ENCODE data around the gene MOBP.
A peak's percentile ranks its signal among the peaks of the same experiment; 100 is the strongest.

MOBP gene

DNA sequence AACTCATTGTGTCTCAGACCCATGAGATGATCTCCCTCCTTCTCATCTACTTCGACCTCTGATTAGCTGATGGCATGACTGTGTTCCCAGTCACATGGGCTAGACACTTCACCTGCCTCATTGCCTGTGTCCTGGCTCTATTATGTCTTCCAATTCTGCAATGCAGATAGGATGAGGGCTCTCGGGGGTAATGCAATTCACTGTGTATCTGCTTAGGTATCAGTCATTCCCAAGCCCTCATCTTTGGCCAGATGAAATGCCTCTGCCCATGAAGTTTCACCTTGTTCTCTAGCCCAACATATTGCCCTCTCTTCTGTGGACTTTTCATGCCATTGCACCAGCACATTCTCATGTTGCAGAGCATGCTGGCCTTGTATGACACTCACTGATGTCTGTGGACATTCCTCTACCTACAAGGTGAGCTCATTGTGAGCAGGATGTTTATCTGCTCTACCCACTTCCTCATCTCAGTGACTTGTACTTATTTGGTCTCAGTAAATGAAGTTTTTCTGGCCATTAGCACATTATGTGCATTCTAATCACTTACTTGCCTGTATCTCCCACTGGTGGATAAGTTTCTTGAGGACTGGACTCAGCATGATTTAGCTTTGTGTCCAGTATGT, 32.3 kb downstream of the MOBP start:
- no peak for DNase-seq (ENCODE audit: low spot score)

DNA sequence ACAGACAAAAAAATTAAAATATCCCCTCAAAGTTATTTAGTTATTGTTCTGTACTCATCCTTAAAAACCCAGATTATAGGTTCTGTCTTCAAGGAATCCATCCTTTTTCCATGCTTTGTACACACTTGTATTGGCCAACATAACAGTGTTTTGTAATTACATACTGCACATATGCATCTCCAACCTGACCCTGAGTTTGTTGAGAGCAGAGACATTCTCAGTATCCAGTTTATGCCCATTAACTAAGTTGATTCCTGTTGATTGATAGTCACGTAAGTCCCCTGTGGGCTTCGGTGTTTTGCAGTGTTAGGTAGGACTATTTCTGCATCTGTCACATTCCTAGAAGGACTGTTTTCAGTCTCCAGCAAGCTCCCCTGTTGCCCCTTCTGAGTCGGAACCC, 33.6 kb downstream of the MOBP start:
- DNase-seq (ENCODE audit: low spot score), result no peak

DNA sequence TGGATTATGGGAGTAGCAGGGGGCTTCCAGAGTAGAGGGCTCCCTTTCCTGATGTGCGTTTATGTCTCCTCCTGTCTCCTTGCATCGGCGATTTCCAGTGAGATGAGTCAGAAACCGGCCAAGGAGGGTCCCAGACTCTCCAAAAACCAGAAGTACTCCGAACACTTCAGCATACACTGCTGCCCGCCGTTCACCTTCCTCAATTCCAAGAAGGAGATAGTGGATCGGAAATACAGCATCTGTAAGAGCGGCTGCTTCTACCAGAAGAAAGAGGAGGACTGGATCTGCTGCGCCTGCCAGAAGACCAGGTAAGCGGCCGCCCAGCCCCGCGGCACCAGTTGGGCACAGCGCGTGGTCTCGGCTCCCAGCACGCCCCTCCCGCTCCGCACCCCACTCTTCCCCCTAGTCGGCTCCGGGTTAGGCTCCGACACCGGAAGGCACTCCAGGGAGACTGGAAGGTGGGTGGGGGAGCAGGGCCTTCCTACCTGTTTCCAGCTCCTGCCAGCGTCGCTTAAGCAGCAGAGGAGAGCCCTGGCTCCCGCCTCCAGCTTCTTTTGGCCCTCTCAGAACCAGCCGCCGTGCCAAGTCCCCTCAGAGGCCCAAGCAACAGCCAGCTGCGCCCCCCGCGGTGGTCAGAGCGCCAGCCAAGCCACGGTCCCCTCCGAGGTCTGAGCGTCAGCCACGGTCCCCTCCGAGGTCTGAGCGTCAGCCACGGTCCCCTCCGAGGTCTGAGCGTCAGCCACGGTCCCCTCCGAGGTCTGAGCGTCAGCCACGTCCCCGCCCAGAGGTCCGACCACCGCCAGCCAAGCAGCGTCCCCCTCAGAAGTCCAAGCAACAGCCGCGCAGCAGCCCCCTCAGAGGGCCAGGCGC, 34.7 kb downstream of the MOBP start:
- no peak for DNase-seq (ENCODE audit: low spot score)

DNA sequence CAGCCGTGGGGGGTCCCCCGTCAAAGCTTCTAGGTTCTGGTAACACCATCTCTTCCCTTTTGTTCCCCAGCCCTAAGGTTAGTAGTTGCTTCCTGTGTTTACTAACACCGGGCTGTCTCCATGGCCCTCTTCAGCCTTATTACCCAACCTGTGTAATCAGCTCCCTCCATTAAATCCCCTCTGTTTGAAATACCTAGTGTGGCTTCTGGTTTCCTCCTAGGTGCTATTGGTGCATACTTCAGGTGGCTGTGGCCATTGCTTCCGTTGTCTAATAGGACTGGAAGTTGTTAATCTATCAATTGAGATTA, 35.3 kb downstream of the MOBP start:
- DNase-seq (ENCODE audit: low spot score), result no peak

DNA sequence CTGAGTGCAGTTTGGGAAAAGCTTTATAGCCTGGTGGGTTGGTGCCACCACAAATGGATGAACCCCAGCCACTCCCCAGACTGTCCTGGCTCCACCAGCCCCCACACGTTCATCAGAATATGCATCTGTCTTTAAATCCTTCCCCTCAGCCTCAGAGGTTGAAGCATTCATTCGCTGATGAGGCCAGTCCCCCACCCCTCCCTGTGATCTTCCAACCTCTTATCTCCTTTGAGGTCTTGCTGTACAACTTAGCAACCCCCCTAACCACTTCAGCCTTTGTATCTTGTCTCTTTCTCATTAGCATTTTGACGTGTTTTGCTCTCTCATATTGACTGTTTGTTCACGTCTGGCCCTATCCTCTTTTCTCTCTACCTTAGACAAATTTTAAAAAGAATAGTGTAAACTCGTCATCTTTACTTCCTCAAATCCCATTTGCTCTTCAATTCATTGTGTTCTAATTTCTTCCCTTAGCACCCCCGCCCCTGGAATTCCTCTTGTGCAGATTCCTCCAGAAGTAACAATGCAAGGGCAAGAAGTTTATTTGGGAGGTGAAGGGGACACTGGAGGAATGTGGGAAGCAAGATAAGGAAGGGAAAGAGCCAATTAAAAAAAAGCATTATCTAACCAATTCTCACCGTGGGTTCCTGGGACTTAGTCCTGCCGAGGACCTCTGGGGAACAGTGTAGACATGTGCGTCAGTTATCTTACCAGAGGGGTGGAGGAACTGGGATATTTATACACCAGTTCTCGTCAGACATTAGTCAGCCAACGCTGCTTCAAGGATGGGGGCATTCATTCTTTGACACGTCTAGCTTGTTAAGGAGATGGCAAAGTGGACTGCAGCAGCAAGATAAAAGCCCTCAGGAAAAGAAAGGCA, 38.6 kb downstream of the MOBP start:
- no peak for DNase-seq (ENCODE audit: low spot score)

DNA sequence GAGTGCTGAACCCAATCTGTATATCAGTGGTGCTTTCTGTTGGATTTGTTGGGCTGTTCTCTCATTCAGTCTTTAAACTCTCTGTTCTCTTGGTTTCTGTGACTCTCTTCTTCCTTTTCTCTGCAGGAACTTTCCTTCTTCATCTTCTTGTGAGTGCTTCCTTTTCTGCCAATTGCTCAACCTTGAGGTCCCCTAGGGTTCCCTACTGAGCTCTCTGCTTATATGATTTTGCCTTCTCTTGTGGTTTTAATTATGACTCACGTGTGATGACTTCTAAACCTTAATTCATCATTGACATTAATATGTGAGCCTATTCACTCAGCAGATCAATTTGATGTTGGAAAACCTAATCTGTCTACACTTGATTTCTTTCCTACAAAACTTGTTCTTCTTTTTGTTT, 39.4 kb downstream of the MOBP start:
- DNase-seq (ENCODE audit: low spot score), result no peak

DNA sequence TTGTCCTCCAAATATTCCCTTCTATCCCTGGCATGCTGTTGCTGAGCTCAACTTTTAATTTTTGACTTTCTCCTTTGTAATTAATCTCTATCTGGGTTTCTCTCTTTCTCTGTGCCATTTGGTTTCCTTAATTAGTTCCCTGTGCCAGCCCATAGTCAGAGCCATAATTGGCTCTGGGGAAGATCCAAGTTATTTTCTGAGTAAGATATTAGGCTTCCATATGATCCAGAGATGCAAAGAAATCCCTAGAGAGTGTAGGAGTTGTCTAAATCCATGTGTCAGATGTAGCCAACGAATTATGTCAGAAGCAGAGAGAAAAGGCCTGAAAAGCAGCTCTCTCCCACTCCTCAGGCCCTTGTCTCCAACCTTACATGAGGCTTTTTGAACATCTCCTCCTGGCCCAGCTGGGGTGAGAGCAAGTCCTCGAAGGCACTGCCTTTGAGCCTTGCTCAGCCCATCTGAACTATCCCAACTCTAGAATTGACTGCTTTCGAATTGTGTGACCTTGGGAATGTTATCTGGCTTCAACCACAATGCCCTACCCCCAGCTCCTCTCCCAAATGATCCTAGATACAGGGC, 46.4 kb downstream of the MOBP start:
- no peak for DNase-seq (ENCODE audit: low spot score)

DNA sequence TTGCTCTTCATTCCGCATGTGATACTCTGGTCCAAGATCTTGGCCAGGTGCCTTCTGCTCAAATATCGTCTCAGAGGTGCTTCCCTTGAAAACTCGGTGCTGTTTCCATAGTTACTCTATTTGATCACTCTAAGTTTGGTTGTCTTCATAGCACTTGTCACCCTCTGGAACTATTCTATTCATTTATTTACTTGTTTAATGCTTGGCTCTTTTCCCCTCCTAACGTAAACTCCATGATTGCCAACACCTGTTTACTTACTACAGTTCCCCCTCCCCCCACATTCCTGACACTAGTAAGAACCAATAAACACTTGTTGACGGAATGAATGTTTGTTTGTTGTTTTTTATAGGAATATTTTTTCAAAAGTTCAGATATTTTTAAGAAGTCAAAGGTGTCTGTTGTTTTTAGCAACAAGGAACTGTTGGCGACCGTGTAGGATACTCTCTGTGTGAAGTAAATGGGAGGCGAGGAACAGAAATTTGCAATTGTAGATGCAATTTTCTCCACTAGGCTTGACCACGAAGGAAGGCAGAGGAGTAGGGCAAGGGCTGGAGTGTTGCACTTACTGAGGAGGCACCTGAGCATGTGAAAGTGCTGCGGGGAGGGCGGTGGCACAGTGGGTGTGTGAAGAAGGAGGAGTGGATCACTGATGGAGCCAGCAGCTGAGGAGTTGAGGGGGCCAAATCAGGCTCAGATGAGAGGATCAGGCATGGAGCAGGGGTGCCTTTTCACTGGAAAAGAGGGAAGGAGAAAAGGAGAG, 48.4 kb downstream of the MOBP start:
- no peak for DNase-seq (ENCODE audit: low spot score)

DNA sequence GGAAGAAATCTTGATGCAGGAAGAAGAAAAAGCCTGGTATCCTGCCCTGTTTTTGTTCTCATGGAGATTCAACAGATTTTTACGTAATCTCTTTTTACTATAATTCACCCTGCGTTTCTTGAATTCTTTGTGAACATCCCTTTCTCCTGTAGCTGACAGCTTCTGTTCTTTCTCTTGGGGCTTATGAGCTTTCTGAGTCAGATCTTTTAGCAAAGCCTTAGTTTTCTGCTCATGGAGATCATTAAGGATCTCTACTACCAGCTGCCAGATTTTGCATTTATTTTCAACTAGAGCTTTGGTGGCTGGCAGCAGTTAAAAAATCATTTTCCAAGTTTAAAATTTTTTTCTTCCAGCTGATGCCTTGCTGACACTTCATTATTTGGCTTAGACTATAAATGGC, 51.6 kb downstream of the MOBP start:
- no peak for DNase-seq (ENCODE audit: low spot score)

DNA sequence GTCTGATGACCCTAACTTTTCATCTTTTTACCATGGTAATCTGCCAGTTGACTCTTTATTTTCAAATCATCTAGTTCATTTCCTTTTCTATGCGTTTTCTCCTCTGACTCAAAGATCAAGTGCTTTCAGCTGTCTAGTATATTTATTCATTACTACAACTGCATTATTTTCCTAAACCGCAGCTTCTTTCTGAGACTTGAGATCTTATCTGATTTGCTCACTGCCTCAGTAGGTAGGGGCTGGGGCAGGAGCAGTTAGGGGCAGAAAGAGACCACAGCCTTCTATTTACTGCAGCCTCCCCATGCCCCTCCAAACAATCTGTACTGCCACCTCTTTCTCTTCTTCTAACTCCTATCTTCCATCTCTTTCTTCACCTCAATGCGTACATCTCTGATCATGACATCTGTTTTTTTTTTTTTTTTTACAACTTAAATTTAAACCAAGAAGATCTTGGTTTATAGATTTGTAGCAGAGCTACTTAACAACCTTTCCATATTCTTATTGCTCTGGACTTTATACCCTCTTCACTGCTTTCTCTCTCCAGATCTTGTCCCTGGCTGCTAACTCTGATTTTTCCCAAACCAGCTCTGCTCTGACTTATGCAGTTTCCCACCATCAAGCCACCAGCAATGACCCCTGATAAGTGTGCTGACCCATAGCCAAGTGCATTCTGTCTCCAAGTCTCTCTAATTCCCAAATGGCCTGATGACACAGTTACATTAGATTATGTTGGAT, 52.2 kb downstream of the MOBP start:
- no peak for DNase-seq (ENCODE audit: low spot score)

DNA sequence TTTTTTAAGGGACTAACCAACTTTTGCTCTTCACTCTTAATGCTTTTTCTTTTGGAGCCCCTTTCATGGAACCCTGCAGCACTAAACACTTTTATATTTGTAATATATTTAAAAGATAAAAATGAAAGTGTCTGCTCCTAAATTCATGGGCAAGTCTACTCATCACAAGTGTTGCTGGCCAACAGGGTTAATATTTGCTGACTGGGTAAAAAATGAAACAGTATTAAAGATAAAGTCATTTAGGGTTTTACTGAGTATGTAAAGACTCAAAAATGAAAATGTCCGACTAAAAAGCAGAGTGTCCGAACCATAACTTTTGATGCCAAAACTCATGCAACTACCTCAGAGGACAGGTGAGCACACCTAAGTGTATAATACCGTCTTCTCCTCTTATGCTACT, 54.0 kb downstream of the MOBP start:
- no peak for DNase-seq (ENCODE audit: low spot score)

DNA sequence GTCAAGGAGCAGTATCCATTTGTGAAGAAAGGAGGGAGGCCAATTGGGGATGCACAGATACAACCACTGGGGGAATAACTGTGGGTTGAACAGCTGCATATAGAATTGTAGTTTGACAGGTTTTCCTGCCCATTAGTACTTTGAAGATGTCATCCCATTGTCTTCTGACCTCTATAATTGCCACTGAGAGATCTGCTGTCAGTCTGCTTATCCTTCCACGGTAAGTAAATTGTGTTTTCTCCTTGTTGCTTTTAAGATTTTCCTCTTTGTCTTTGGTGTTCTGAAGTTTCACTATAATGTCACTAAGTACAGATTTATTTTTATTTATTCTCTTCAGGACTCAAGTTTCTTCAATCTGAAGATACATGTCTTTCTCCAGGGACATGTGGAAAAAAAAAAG, 56.6 kb downstream of the MOBP start:
- DNase-seq (ENCODE audit: low spot score), result no peak

DNA sequence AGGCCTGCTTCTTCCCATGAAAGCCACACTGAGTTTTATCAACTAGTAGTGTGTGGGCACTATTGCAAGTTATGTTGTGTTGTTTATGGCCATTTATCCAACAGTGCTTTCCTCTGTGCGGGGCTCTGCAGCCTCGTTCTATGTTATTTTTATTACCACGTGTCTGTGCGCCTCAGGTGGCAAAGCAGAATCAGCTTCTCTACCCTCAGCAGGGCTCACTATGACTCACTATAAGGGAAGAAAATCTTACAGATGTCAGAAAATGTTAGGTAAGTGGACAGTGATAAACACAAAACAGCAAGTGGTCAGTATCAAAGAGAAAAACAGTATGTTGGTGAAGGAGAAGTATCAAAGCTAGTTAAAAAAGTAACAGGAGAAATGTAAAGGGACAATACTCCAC, 61.4 kb downstream of the MOBP start:
- no peak for DNase-seq (ENCODE audit: low spot score)

DNA sequence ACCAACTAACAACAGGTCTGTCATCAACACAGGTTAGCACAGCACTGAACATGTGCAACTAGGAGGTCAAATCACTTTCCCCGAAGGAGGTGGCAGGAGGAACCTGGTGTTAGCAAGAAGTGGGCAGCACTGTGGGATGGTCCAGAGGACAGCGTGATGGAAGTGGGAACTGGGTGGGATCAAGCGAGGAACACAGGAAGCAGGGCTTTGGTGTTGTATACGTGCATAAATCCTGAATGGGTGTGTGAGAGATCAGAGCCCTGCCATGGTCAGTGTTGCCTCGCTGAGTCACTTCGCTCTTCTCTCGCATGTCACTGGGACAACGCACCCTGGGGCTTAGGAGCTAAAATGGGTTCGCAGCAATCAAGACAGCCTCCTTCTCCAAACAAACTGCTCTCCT, 62.1 kb downstream of the MOBP start:
- no peak for DNase-seq (ENCODE audit: low spot score)

DNA sequence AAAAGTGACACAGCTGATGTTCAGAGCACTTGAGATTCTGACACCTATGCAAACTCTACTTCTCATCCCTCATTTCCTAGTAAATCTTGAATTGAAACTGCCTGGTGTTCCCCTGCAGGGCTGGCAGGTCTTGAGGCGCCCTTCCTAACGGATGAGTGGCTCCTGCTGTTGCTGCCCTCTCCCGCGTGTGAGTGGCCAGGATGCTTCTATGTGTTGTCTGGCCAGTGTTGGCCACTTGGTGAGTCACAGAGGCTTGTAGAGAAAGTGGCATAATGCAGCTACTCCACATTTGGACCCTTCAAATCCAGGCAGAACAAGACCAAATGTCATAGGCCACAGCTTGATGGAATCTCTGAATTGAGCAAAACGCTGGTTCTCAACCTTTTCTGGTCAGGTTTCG, 63.6 kb downstream of the MOBP start:
- DNase-seq (ENCODE audit: low spot score), result no peak

DNA sequence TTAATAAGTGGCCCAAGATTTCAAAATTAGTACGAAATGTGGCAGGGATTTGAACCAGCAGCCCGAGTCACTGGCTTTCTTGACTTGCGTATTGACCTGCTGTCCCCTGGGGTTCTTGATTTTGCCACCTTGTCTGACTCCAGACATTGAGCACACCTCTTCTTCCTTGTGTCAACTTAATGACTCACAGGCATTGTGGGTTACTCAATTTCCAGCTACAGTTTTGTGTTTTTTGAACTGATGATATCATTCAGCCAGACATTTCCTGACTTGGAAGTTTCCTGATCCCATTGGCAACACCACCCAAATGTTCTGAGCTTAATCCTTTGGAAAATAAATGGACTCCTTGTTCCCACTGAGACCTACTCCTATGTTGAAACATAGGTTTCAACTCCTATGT, 64.2 kb downstream of the MOBP start:
- peak; percentile 32 for DNase-seq (ENCODE audit: low spot score)

DNA sequence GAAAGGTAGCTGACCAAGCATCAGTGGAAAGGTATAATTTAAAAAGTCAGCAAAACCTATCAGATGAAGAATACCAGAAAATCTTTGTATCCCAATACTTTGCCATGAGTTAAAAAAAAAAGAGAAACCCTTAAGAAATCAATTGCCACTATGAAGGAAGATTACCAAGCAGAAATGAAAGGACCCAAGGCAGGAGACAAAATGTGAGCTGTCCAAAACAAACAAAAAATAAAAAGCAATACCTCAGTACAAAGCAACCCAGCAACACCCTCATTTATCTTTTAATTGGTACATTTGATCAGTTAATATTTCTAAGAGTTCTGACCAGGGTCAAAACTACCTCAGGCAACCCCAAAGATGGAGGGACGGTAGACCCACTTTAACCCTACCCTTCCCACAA, 65.3 kb downstream of the MOBP start:
- DNase-seq (ENCODE audit: low spot score), result no peak

DNA sequence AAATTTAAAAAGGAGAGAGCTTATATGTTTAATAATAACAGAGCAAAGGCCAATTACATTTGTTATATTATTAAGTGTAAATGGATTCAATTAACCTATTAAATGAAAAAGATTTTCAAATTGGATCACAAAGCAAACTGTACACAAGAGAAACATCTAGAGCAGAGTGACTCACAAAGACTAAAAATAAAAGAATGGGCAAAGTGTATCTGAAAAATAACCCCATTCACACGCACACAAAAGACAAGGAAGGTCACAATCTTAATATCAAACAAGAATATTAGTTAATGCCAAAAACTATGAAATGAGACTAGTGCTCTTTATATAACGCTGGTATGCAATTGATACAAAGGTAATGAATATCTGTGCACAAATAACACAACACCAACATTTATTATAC, 65.7 kb downstream of the MOBP start:
- no peak for DNase-seq (ENCODE audit: low spot score)

DNA sequence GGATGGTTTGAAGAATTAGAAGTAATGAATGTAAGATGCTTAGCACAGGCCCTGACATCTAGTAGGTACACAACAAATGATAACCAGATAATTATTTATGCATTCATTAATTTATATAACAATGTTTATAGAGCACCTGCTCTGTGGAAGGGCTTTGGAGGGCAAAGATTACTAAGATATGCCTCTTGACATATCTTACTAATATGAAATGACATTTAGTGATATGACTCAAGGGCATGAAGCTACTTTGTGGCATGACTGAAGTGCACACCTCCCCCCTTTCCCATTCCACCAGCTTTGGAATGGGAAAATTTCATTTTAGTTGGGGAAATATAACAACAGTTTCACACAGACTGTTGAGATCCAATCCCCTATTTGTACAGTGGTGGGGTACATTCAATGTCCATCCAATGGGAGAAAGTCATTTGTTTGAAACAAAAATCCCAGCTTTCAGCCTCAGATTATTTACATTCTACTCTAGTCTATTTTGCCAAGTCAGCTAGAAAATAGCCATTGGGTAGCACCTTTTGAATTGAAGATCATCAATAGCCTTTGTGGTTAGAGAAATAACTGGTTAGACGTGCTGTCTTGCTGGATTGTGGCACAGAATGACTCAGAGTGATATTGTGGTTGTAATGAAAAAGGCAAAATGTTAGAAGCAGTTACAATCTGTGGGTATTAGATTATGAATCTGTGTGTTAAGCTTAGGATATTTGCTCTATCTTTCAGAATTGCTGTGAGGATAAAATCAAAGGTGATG, 72.9 kb downstream of the MOBP start:
- no peak for DNase-seq (ENCODE audit: low spot score)

DNA sequence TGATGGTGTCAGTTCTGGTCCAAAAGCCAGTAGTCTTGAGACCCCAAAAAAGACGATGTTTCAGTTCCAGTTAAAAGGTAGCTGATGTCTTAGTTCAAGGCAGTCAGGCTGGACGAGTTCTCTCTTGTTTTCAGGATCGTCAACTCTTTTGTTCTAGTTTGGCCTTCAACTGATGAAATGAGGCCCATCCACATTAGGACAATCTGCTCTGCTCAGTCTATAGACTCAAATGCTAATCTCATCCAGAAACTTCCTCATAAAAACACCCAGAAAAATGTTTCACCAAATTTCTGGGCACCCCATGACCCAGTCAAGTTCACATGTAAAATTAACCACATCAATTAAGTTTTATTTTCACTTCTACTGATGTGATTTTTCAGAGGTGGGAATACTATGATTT, 74.0 kb downstream of the MOBP start:
- DNase-seq (ENCODE audit: low spot score), result no peak

DNA sequence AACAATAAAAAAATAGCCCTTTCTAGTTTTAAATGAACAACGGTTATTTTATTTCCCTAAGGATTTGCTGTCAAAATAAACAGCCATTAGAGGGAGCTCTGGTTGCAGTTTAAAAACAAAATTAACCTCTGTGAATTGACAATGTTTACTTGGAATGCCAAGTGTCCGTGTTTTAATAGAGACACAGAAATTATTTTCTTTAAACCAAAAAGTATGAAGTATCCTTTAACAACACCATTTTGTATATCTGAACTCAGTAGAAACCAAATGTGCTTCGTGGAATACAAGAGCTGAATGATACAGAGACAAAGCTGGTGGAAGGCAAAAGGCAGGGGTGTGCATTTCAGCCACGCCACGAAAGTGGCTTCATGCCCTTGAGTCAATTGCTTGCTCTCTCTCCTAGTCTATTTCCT, 74.4 kb downstream of the MOBP start:
- DNase-seq (ENCODE audit: low spot score), result peak; percentile 45
